Duodenal mucosa (tissue), 2 donors: ENCODE measurements around the gene ACBD6.

Experiments used
- H3K27ac ChIP-seq: one replicate; pipeline ENCODE4 v1.7.0; 2013; ENCODE audit warnings: low read depth, low read length
- H3K27me3 ChIP-seq, 2 donors: one replicate each; pipeline ENCODE4 v1.7.0; 2013; ENCODE audit warnings: low read length in 2 of 2, control low read depth in 1 of 2; ENCODE audit not compliant: insufficient read depth in 2 of 2, control insufficient read depth in 1 of 2
- H3K36me3 ChIP-seq, 2 donors: one replicate each; pipeline ENCODE4 v1.7.0; 2013; ENCODE audit warnings: low read length in 2 of 2, control low read depth in 1 of 2; ENCODE audit not compliant: insufficient read depth in 2 of 2, control insufficient read depth in 1 of 2
- H3K4me1 ChIP-seq, 2 donors: one replicate each; pipeline ENCODE4 v1.7.0; 2013; ENCODE audit warnings: low read length in 2 of 2, control low read depth in 1 of 2; ENCODE audit not compliant: insufficient read depth in 2 of 2, control insufficient read depth in 1 of 2
- H3K4me3 ChIP-seq, 2 donors: one replicate each; pipeline ENCODE4 v1.7.0; 2013; ENCODE audit warnings: low read length in 2 of 2, low read depth in 1 of 2
- H3K9ac ChIP-seq, 2 donors: one replicate each; pipeline ENCODE4 v1.7.0; 2013; ENCODE audit warnings: low read length in 2 of 2, low read depth in 1 of 2
- H3K9me3 ChIP-seq, 2 donors: one replicate each; pipeline ENCODE4 v1.7.0; 2013; ENCODE audit warnings: low read length in 2 of 2, control low read depth in 1 of 2; ENCODE audit not compliant: control insufficient read depth in 1 of 2

The ACBD6 gene

DNA sequence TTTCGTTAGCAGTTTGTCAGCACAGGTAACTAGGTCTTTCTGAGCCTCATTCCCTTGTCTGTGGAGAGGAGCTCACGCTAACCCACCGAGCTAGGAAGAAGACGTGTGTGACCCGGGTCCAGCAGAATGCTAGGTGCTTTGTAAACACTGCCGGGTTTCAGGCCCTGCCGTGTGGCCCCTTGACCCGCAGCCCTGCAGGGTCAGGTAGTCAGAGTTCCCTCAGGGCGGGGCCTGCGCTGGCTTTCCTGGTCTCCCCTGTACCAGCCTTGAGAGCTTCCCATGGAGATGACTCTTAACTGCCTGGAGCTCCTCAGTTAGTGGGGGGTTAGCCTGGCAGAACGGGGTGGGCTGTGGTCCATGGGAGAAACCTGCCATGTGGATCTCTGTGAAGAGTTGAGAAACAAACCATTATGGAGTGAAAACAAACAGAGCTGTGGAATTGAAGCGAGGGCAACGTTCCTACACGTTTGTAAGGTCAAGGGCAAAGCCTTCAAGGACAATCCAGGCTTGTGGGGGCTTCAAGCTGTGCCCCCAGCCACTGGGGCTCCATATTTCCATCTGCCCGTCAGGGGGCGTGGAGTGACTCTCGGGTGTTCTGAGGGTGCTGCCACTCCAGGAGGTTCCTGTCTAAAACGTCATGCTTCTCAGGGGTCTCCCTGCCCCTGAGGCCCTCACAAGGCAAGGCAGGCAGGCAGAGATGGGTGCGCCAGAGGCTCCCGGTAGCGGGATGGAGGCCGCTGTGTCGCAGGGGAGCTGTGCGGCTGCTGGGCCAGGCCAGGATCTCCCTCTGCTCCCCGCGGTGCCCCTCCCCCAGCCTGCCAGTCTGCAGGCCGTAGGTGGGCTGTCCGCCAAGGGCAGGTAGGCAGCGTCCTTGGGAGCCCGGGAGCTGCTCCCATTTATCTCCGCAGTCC is 248.5 kb downstream of the ACBD6 start:
- Histone ChIP-seq H3K36me3 (no peaks in the 10 kb centered on the region), H3K27me3 (peaks cover 1 to 18% of the 10 kb centered on the region in 2 donors), H3K4me3 (no peak overlapping the region), H3K9ac (no peak overlapping the region), H3K27ac (no peak overlapping the region), H3K4me1 (no peaks in the 10 kb centered on the region), H3K9me3 (no peaks in the 10 kb centered on the region)

GRCh38 chr1:180252638-180253536 is 249.5 kb downstream of the ACBD6 start:
- peaks cover 0 to 13% of the 10 kb centered on the region in 2 donors for H3K27me3 ChIP-seq
- H3K9ac ChIP-seq: no peak overlapping the region

DNA sequence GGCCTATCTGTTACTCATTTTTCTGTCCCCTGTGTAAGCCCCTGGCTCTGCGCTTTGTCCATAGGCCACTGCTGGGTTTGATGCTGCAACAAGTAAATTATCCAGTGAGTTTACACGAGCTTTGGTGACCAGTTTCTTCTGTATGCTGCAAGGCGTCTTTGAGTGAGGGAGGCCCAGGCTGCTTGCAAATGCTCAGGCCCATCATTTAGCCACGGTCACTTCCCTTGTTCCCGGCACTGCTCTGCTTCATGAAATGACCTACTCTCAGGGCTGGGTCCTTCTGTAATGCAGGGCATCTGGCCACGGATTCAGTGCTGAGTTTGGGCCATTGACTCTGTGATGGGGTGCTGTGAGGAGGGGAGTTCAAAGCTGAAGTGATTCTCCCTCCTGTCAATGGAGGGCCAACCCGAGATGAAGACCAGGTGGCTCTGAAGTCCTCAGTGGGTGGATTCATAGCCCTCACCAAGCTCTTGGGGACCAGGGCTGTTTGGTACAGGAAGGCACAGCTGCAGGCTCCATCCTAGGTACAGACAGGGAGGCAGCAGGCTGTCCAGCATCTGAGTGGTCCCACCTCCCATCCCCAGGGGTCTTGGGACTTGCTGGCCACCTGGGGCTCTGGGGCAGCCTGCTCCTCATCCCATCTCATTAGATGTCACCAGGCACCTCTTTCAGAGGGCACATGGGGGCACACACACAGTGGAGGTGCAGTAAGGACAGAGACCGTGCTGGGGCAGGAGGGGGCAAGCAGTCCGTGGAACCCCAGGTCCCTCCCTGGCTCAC is 250.7 kb downstream of the ACBD6 start:
- Histone ChIP-seq H3K36me3 (no peaks in the 10 kb centered on the region), H3K4me1 (no peaks in the 10 kb centered on the region), H3K27me3 (peaks cover 0 to 10% of the 10 kb centered on the region in 2 donors), H3K9ac (no peak overlapping the region), H3K9me3 (no peaks in the 10 kb centered on the region), H3K27ac (no peak overlapping the region), H3K4me3 (no peak overlapping the region)

More at GRCh38 chr1:180252638-180253536, 249.5 kb downstream of the ACBD6 start:
- Histone ChIP-seq H3K27ac (no peak overlapping the region), H3K4me3 (no peak overlapping the region), H3K4me1 (no peaks in the 10 kb centered on the region), H3K9me3 (no peaks in the 10 kb centered on the region), H3K36me3 (no peaks in the 10 kb centered on the region)

DNA sequence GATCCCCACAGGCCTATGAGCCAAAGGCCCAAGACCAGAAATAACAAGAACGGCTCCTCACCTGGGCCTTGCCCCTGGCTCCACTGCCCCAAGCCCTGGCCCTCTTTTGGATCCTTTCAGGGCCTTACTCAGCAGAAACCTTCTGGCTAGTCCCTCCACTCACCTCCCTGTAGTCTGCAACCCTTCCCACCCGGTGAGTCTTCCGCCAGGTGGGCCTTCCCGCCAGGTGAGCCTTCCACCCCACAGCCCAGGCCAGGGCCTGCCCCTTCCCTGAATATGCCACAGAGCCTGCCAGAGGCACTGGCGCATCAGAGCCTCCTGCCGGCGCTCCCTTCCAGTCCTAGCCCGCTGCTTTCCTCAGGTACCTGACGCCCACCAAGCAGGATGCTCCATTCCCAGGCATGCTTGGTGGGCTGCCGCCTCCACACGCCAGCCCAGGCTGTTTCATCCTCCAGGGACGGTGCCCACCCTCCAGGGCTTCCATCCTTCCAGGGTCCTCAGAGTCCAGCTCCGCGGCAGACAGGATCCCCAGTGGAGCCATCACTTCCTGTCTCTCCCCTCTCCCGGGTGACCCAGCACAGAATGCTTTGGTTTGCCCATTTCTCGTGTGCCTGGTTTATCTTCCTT is 251.4 kb downstream of the ACBD6 start:
- peaks cover 0 to 4% of the 10 kb centered on the region in 2 donors for H3K27me3 ChIP-seq
- H3K27ac ChIP-seq: no peak overlapping the region
- H3K4me1 ChIP-seq: no peaks in the 10 kb centered on the region
- H3K36me3 ChIP-seq: no peaks in the 10 kb centered on the region
- no peak overlapping the region for H3K4me3 ChIP-seq
- no peaks in the 10 kb centered on the region for H3K9me3 ChIP-seq
- H3K9ac ChIP-seq: no peak overlapping the region

DNA sequence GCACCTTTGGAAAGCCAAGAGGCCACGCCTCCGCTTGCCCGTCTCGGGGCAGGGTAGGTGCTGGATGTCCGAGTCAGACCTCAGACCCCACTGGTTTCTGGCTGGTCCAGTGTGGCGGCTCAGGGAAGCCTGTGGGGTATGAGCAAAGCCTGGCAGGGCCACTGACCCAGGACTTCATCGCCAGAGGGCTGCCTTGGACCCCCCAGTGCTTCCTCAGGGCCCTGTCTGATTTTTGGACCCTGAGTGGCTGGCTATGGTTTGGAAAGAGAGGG is 251.9 kb downstream of the ACBD6 start:
- Histone ChIP-seq H3K27ac (no peak overlapping the region), H3K4me3 (no peak overlapping the region), H3K27me3 (peaks cover 0 to 4% of the 10 kb centered on the region in 2 donors), H3K4me1 (no peaks in the 10 kb centered on the region), H3K9ac (no peak overlapping the region), H3K9me3 (no peaks in the 10 kb centered on the region), H3K36me3 (no peaks in the 10 kb centered on the region)

DNA sequence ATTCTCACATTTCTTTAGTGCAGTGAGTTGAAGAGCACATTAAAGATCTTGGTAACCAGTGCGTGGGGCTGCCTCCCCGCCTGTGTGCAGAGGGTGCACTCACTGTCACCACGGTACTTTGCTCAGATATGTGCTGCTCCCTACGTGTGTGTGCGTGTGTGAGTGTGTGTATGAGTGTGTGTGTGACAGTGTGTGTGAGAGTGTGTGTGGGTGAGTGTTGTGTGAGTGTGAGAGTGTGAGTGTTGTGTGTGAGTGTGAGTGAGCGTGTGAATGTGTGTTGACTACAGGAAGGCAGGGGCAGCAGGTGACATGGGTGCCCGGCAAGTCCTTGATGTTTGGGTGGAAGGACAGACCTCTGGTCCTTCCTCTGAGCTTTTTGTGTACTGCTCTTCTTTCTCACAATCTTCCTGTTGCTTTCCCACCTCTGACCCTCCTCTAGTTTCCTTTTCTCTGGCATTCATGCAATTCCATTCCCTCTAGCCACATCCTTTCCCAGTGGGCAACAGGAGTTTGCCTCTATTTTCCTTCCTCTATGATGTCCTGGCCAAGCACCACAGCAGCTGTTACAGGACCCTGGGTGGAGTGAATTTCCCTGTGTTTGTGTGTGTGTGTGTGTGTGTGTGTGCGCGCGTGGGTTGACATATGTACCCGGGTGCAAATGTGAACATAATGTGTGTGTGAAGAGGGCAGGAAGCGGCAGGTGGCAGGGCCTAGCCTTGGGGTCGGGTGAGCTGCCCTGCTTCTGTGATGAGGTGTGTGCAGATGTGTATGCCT is 252.5 kb downstream of the ACBD6 start:
- peaks cover 0 to 4% of the 10 kb centered on the region in 2 donors for H3K27me3 ChIP-seq

DNA sequence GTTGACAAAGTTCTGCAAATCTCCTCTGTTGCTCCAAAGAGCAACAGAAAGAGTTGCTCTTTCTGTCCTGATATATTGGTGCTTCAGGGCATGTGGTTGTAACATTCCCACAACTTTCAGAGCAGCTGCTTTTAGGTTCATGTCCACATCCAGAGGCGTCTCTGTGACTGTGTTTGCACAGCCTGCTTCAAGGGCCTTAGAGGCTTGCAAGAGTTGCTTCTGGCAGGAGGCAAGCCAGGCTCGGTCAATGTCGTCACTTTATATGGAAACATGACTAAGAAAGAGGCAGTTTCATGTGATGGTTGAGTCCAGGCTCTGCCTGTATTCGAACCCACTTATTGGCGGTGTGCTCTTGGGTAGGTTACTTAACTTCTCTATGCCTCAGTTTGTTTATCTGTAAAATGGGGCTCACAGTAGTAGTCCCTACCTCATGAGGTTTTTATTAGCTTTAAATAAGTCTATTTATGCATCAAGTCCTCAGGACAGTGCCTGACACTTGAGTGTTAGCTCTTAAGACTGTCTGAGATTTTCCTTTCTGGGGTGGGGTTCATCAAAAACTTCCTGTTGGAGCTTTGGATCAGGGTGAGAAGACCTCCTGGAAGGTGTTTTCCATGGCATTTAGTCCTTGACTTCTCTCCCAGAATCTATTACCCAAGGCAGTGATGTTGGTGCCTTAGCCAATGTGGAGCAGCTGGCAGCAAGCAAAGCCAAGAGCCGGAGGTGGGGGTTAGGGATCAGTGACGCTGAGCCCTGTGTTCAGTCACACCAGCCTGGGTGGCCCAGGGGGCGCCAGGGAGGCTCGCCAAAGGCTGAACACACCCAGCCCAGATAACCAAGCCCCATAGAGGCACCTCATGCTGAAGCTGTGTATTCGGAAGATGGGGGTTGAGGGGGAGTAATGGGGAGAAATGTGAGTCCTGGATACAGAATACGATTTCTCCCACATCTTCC is 253.4 kb downstream of the ACBD6 start:
- H3K4me1 ChIP-seq: peaks cover 6 to 9% of the 10 kb centered on the region in 2 donors
- no peaks in the 10 kb centered on the region for H3K9me3 ChIP-seq
- peaks cover 0 to 4% of the 10 kb centered on the region in 2 donors for H3K27me3 ChIP-seq
- H3K27ac ChIP-seq: no peak overlapping the region
- H3K4me3 ChIP-seq: no peak overlapping the region
- H3K9ac ChIP-seq: no peak overlapping the region
- H3K36me3 ChIP-seq: no peaks in the 10 kb centered on the region

More for the DNA sequence above, 252.5 kb downstream of the ACBD6 start:
- Histone ChIP-seq H3K9me3 (no peaks in the 10 kb centered on the region), H3K27ac (no peak overlapping the region), H3K4me3 (no peak overlapping the region), H3K36me3 (no peaks in the 10 kb centered on the region), H3K4me1 (peaks cover under 1 to 3% of the 10 kb centered on the region in 2 donors), H3K9ac (no peak overlapping the region)

GRCh38 chr1:180248176-180248575 is 254.2 kb downstream of the ACBD6 start:
- H3K4me1 ChIP-seq: peaks cover 6 to 9% of the 10 kb centered on the region in 2 donors
- no peak overlapping the region for H3K9ac ChIP-seq
- H3K4me3 ChIP-seq: no peak overlapping the region
- H3K27me3 ChIP-seq: peaks cover 0 to 3% of the 10 kb centered on the region in 2 donors
- no peaks in the 10 kb centered on the region for H3K9me3 ChIP-seq
- H3K36me3 ChIP-seq: no peaks in the 10 kb centered on the region
- H3K27ac ChIP-seq: no peak overlapping the region
